NCI-H2107 treated with DMSO at 0.1 percent for 48 hours (cell line): ENCODE measurements around the gene ANGPTL8.

ENCODE experiments used
- DNase-seq: peaks from one replicate; lab custom pipeline; 2025; ENCODE audit not compliant: unreplicated experiment; lab: John Stamatoyannopoulos, UW

ANGPTL8 gene

DNA sequence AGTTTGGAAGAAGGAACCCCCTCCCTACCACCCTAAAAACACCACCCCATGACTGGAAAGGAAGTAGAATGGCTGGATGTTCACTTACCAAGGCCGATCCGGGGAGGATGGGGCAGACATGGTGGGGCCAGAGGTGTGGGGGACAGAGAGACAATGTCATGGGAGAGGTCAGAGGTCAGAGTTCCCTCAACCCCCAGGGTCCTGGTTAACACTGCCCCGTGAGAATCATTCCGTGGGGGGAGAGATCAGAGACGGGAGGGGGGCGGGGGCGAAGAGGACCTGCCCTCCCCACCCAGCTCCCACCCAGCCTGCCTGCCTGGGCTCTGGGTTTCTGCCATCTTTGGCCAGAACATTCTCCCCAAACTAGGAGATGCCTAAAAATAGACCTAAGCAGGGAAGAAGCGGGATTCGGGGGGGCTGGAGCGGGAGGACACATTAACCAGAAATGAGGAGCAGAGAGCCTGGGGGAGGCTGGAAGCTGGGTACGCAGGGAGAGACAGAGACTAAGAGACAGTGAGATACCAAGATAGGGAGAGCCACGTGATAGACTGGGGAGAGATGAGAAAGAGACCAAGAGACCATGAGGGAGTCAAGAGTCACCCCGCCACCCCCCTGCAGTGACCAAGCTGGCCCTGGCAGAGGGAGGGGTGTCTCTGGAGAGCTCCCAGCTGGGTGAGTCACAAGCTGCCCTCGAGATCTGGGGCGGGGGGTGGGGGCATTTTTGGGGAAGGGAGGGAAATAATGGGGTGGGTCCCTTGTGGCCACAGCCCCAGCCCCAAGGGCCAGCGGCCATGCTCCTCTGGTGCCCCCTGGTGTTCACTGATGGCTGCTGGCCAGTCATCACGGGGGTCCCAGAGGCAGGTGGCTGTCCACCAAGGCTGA lies 36.0 kb upstream of the ANGPTL8 start:
- no peak for DNase-seq

DNA sequence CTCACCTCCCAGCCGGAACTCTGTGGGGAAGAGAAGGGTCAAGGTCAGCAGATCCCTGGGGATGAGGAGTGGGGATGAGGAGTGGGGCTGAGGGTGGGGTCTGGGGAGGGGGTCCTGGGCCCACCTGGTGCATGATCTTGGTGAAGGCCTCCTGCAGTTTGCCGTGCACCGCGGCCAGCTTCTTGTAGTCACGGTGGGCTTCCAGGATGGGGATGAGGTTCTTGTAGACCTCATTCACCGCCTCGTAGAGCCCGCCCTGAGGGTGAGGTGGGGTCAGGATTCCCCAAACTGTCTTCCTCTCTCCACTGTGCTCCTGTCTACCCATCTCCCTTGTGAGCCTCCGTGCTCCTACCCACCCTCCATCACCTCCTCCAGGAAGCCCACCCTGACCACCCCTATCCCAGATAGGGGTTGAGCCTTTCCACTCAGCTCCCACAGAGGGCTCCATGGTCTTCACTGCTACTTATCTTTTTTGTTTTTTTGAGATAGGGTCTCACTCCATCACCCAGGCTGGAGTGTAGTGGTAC lies 35.3 kb upstream of the ANGPTL8 start:
- no peak for DNase-seq

DNA sequence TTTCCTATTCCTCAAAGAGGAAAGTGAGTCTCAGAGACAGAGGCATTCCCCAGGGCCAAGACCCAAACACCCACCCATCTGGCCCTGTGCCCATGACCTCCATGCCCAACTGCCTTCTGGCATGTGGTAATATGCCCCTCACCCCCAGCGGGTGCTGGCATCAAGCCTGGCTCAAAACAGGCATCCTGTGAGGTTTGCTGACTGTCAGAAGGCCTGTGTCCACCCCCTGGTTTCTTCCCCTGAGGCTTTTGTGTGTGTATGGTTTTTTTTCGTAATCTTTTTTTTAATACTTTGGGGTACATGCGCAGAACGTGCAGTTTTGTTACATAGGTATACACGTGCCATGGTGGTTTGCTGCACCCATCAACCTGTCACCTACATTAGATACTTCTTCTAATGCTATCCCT lies 34.5 kb upstream of the ANGPTL8 start:
- DNase-seq, result no peak

DNA sequence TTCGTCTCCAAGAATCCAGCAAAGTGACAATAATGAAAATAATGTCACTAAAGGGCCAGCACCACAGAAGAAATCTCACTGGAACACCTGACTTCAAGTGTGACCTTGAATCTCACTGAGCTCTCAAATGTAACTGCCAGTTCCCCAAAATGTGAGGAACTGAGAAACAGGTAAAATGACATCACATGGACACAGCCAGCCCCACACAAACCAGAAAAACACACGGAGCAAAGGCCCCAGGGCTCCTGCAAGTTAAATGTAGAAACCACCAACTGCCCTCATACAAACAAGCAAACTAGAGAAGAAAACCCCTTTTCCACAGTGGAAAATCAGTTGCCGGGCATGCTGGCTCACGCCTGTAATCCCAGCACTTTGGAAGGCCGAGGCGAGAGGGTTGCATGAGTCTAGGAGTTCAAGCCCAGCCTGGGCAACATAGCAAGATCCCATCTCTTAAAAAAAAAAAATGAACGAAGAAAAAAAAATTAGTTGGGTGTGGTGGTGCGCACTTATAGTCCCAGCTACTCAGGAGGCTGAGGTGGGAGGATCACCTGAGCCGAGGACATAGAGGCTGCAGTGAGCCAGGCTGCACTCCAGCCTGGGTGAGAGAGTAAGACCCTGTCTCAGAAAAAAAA lies 33.4 kb upstream of the ANGPTL8 start:
- no peak for DNase-seq

DNA sequence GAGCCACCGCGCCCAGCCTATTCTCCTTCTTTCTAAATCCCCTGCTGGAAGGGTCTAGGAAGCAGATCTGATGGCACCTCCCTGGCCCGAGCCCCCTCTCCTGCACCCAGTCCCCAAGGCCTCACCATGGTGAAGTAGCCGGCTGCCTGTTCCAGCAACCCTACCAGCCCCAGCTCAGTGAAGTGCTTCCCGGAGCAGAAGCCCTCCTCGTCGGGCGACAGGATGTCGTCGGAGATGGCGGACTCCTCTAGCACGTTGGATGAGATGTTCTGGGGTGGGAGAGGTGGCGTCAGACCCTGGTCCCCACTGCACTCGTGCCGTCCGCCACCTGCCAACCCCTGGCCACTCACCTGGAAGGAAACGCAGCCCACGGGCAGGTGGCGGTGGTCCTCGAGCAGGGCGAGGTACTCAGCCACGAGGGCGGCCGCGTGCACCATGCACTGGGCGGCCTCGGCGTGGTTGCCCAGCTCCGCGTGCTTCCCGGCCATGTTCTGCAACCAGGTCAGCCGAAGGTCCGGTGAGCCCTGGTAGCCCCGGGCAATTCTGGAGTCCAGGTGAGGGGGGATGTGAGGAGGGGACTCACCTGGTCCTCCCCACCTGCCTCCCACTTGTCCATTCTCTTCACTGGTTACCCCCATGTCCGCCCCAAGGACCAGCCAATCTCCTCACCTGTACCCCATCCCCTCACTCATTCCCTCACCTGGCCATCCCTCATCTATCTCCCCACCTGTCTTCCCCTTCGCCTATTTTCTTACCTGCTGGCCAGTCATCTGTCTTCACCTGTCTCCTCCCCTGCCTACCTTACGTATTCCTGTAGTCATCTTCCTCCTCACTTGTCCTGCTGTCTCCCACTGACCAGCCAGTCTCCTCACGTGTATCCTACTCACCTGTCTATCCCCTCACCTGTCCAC lies 30.6 kb upstream of the ANGPTL8 start:
- DNase-seq, result no peak

DNA sequence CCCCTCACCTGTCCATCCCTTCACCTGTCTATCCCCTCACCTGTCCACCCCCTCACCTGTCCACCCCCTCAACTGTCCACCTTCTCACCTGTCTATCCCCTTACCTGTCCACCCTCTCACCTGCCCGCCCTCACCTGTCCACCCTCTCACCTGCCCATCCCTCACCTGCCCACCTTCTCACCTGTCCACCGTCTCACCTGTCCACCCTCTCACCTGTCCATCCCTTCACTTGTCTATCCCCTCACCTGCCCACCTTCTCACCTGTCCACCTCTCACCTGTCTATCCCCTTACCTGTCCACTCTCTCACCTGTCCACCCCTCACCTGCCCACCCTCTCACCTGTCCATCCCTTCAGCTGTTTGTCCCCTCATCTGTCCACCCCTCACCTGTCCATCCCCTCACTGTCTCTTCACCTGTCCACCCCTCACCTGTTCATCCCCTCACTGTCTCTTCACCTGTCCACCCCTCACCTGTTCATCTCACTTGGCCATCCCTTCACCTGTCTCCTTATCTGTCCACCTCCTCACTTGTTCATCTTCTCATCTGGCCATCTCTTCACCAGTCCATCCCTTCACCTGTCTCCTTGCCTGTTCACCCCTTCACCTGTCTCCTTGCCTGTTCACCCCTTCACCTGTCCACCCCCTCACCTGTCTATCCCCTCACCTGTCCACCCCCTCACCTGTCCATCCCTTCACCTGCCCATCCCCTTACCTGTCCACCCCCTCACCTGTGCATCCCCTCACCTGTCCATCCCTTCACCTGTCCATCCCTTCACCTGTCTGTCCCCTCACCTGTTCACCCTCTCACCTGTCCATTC lies 29.4 kb upstream of the ANGPTL8 start:
- DNase-seq, result no peak

DNA sequence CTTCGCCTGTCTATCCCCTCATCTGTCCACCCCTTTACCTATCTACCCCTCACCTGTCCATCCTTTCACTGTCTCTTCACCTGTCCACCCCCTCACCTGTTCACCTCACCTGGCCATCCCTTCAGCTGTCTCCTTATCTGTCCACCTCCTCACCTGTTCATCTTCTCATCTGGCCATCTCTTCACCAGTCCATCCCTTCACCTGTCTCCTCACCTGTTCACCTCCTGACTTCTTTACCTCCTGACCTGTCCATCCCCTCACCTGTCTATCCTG lies 28.8 kb upstream of the ANGPTL8 start:
- no peak for DNase-seq

DNA sequence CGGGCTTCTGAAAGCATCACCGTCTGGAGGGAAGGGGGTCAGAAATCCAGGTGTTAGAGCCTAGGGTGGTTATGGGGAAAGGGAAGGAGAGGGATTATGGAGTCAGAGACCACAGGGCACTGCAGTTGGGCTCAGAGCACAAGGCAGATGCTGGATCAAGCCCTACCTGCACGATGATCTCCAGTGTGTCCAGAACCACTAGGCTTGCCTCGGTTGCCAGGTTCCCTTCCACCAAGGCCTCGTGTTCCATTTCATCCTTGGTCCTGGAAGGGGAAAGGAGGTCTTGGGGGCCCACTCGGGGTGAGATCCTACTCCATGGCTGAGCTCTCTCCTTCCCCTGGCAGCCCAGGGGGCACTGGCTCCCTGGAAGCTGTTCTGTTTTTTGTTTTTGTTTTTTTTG lies 25.0 kb upstream of the ANGPTL8 start:
- no peak for DNase-seq

DNA sequence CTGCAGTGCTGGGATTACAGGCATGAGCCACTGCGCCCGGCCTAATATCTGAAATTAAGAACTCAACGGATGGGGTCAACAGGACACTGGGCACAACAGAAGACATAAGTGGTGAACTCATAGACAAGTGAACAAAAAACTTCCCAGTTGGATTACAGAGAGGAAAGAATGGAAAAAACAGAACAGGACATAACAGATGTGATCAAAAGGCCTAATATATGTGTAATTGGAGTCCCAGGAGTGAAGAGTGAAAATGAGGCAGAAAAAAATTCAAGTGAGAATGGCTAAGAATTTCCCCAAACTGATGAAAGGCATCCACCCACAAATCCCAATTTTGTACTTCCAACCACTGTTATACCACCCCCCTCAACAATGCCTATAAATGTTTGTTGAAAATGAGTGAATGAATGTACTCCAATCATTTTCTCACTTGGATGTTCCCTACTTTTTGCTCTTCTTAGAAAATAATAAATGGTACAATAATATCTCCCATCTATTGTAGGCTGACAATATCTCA lies 18.3 kb upstream of the ANGPTL8 start:
- DNase-seq, result no peak

DNA sequence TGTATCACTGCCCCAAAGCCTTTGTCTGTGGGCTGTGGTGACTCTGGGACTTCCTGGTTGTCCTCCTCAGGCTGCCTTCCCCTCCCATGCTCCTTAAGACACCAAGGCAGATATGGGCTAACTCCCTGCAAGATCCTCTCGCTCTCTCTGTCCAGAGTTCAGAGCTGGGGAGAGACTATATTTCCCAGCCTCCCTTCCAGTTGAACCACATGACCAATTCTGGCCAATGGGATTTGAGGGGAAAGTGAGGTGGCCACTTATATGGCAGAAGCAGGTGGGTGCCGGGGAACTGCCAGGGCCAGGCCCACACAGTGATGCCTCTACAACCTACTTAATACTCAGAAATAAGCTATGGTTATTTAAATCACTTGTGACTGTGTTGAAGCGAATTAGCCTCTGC lies 16.2 kb upstream of the ANGPTL8 start:
- DNase-seq, result no peak

DNA sequence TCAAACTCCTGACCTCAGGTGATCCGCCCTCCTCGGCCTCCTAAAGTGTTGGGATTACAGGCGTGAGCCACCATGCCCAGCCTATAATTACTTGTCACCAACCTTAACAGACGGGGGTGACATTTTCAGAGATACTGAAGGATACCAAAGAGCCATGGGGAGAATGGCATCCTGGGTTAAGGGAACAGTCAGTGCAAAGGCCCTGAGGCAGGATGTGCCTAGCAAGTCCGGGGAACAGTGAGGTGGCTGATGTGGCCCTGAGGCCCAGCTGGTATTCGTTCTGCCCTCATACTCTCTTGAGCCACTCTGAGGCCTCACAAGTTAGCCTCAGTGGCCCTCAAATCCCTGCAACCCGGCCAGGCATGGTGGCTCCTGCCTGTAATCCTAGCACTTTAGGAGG lies 15.0 kb upstream of the ANGPTL8 start:
- DNase-seq, result no peak

DNA sequence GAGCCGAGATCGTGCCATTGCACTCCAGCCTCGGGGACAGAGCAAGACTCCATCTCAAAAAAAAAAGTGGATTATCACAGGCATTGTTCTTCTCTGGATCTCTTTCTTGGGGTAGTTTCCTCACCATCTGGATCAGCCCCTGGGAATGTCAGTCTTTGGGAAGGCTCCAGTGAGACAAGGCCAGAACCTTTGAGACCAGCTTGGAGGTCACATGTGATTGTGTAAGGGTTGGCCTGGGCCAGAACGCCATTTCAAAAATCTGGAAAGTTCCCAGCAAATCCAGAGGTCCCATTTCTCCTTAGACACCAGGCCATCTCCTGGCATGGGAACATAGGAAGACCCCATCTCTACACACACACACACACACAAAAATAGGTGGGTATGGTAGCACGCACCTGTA lies 14.2 kb upstream of the ANGPTL8 start:
- no peak for DNase-seq

DNA sequence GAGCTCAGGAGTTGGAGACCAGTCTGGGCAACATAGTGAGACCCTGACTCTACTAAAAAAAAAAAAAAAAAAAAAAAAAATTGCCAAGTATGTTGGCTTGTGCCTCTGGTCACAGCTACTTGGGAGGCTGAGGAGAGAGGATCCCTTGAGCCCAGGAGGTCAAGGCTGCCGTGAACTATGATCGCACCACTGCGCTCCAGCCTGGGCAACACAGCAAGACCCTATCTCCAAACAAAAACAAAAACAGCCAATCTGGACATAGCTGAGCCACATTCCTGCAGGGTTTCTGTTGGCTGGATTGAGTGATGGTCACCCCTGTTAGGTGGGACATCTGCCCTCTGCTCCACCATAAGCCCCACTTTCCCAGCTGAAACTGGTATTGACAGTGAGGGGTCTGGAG lies 13.6 kb upstream of the ANGPTL8 start:
- no peak for DNase-seq

DNA sequence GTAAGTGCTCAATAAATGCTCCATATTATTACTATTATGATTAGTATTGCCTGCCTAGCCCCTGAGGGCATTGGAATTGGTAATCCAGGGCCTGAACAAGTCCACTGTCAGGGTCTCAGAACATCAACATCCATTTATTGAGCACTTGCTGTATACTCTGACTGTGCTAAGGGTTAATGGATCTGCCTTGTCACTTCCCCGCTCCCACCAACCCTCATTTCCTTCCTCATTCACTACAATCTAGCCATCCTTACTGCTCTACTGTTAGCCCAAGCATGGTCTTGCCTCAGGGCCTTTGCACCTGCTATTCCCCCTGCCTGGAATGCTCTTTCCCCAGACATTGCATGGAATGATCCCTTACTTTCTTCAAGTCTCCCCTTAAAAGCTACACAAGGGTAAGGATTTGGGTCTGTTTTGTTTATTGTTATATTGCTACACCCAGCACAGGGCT lies 12.7 kb upstream of the ANGPTL8 start:
- DNase-seq, result no peak

DNA sequence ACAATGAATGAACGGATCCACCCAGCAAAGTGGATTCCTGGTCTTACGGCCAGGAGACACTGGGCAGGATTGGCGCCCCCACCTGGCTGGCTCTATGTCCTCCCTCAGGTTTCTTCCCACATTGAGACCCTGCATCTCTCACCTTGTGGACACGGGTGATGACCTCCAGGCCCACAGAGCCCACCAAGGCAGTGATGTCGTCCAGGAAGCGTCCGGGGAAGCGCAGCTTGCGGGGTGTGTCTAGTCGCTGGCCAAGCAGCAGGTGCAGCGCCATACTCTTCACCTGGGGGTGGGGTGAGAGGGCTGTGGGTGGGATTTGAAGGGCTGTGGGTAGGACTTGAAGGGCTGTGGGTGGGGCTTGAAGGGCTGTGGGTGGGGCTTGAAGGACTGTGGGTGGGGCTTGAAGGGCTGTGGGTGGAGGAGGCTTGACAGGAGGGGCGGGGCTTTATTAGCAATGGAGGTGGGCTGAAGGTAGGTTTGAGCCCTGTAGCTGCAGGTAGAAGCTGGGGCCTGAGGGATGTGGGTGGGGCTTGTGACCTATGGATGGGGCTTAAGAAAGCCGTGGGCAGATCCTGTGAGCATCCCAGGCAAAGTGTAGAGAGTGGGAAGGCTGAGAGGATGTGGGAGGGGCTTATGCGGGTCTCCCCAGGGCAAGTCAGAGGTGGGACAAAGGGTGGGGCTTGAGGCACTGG lies 12.1 kb upstream of the ANGPTL8 start:
- DNase-seq, result no peak

DNA sequence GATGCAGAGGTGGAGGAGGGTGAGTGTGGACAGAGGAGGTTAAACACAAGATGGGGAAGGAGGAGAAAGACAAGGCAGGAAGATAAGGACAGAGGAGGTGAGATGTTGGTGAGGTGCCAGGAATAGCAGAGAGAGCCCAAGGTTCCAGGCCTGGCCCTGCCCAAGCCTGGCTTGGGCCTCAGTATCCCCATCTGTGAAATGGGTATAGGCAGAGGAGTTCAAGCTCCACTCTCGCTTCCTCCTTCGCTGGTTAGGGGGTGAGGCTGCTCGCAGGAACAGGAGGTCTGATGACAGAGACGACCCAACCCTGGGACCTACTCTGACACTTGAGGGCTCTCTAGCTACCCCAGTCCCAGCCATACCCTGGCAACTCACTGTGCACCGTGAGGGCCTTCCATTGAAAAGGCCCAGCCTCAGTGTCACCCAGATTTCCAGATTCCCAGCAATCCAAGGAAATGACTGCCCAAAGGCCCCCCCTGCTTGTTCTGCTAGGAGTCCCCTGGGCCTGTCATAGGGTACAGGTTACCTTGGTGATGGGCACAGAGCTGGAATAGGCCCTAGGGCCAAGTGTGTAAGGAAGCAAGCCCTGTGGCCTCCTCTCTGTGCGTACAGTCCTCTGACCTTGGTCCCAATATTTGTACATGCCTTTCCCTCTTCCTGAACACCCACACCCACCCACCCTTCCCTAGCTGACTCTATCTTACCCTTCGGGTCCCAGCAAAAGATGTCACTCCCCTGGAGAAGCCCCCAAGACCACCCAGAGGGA lies 8.6 kb upstream of the ANGPTL8 start:
- DNase-seq, result no peak

DNA sequence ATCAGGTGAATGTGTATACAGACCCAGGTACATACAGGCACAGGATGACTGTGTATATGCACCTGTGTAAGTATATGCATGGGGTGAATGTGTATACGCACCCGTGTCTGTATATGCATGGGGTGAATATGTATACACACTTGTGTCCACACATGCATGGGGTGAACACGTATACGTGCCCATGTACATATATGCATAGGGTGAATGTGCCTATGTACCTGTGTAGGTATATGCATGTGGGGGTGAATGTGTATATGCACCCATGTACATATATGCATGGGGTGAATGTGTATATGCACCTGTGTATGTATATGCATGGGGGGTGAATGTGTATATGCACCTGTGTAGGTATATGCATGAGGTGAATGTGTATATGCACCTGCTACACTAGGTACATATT lies 6.9 kb upstream of the ANGPTL8 start:
- no peak for DNase-seq

DNA sequence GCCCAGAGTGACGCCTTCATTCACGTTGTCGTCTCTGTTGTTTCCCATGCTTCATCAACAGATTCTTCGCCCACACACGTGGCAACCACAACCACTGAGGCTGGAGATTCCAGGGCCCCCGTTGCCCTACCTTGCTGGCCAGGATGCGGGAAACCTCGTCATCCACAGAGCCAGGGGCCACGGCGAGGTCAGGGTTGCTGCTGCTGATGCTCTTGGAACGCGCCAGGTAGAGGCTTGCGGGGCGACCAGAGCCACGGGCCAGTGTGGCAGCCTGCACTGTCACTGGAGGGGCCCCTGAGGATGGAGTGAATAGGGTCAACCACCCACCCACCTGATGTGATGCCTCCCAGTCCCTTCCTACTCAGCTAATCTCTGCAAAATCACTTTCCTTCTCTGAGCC lies 6.3 kb upstream of the ANGPTL8 start:
- no peak for DNase-seq

DNA sequence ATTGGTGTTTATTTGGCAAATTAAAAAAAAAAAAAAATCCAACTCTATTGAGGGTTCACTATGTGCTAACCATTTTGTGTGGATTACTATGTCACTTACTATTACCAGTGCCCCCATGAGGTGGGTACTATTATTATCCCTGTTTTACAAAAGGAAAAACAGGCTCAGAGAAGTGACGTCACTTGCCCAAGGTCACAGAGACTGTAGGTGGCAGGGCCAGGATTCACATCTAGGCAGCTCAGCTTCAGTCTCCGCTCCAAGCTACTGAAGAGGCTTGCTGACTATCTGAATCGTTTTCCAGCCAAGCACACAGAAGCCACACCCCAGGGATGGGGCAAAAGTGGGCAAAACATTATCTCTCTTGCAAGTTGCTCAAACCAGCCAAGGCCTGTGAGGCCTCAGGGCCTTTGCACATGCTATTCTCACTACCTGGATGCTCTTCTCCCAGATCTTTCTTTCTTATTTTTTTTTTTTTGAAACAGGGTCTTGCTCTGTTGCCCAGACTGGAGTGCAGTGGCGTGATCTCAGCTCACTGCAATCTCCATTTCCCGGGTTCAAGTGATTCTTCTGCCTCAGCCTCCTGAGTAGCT lies 4.8 kb upstream of the ANGPTL8 start:
- DNase-seq, result no peak
